ENCODE results near the gene DPP9.

The DPP9 gene

GRCh38 chr19:4754248-4754647 is 30.6 kb upstream of the DPP9 start:
- Histone ChIP-seq H3K79me2 (ENCODE audit: low read length) (no peaks in the 10 kb centered on the region), H3K27ac (ENCODE audit: low read length) (no peak overlapping the region), H2AFZ (ENCODE audit: low read depth, low read length) (no peak overlapping the region), H3K27me3 (ENCODE audit: low read depth, low read length) (0 out of 2 replicates have a peak, but pooled peaks cover under 1% of the 10 kb centered on the region), H3K9me3 (ENCODE audit: insufficient read depth, low read length) (no peaks in the 10 kb centered on the region), H4K20me1 (ENCODE audit: insufficient read depth, low read length) (no peaks in the 10 kb centered on the region), H3K4me1 (ENCODE audit: low read length) (no peaks in the 10 kb centered on the region), H3K4me2 (ENCODE audit: low read length) (no peak overlapping the region), H3K9ac (ENCODE audit: low read length) (no peak overlapping the region), H3K4me3 (ENCODE audit: low read length) (no peak overlapping the region), H3K36me3 (replicated peaks; ENCODE audit: low read depth, low read length) (no peaks in the 10 kb centered on the region)
- no peak for TF ChIP-seq EZH2phosphoT487 (IDR thresholded peaks at IDR 0.05; ENCODE audit: low read depth)
- TF ChIP-seq CTCF (IDR thresholded peaks at IDR 0.05; ENCODE audit: low read depth, low read length), result no peak

GRCh38 chr19:4749870-4750590 is 26.4 kb upstream of the DPP9 start:
- TF ChIP-seq CTCF (IDR thresholded peaks at IDR 0.05; ENCODE audit: low read depth, low read length) (no peak), EZH2phosphoT487 (IDR thresholded peaks at IDR 0.05; ENCODE audit: low read depth) (no peak)
- Histone ChIP-seq H2AFZ (ENCODE audit: low read depth, low read length) (no peak overlapping the region), H3K4me3 (ENCODE audit: low read length) (no peak overlapping the region), H3K4me1 (ENCODE audit: low read length) (no peaks in the 10 kb centered on the region), H3K27ac (ENCODE audit: low read length) (no peak overlapping the region), H3K4me2 (ENCODE audit: low read length) (no peak overlapping the region), H3K36me3 (replicated peaks; ENCODE audit: low read depth, low read length) (no peaks in the 10 kb centered on the region), H3K9me3 (ENCODE audit: insufficient read depth, low read length) (no peaks in the 10 kb centered on the region), H3K27me3 (ENCODE audit: low read depth, low read length) (peaks cover 9% of the 10 kb centered on the region; the same call in 1 of the 2 replicates), H3K79me2 (ENCODE audit: low read length) (no peaks in the 10 kb centered on the region), H4K20me1 (ENCODE audit: insufficient read depth, low read length) (no peaks in the 10 kb centered on the region), H3K9ac (ENCODE audit: low read length) (no peak overlapping the region)

GRCh38 chr19:4748589-4748988 is 24.9 kb upstream of the DPP9 start:
- H2AFZ ChIP-seq (ENCODE audit: low read depth, low read length), result no peak overlapping the region
- H3K4me3 ChIP-seq (ENCODE audit: low read length), result no peak overlapping the region
- no peaks in the 10 kb centered on the region for H3K9me3 ChIP-seq (ENCODE audit: insufficient read depth, low read length)
- H3K79me2 ChIP-seq (ENCODE audit: low read length), result no peaks in the 10 kb centered on the region
- H3K9ac ChIP-seq (ENCODE audit: low read length), result no peak overlapping the region
- H3K36me3 ChIP-seq (replicated peaks; ENCODE audit: low read depth, low read length), result no peaks in the 10 kb centered on the region
- no peaks in the 10 kb centered on the region for H4K20me1 ChIP-seq (ENCODE audit: insufficient read depth, low read length)
- peaks cover 9% of the 10 kb centered on the region; the same call in 1 of the 2 replicates for H3K27me3 ChIP-seq (ENCODE audit: low read depth, low read length)
- no peak overlapping the region for H3K4me2 ChIP-seq (ENCODE audit: low read length)
- H3K27ac ChIP-seq (ENCODE audit: low read length), result no peak overlapping the region
- no peaks in the 10 kb centered on the region for H3K4me1 ChIP-seq (ENCODE audit: low read length)
- no peak for TF ChIP-seq CTCF (IDR thresholded peaks at IDR 0.05; ENCODE audit: low read depth, low read length)
- TF ChIP-seq EZH2phosphoT487 (IDR thresholded peaks at IDR 0.05; ENCODE audit: low read depth), result no peak

GRCh38 chr19:4748185-4748584 is 24.5 kb upstream of the DPP9 start:
- H3K4me3 ChIP-seq (ENCODE audit: low read length), result no peak overlapping the region
- no peaks in the 10 kb centered on the region for H3K4me1 ChIP-seq (ENCODE audit: low read length)
- no peaks in the 10 kb centered on the region for H3K9me3 ChIP-seq (ENCODE audit: insufficient read depth, low read length)
- no peak overlapping the region for H2AFZ ChIP-seq (ENCODE audit: low read depth, low read length)
- peaks cover 9% of the 10 kb centered on the region; the same call in 1 of the 2 replicates for H3K27me3 ChIP-seq (ENCODE audit: low read depth, low read length)
- no peaks in the 10 kb centered on the region for H4K20me1 ChIP-seq (ENCODE audit: insufficient read depth, low read length)
- TF ChIP-seq EZH2phosphoT487 (IDR thresholded peaks at IDR 0.05; ENCODE audit: low read depth), result no peak
- TF ChIP-seq CTCF (IDR thresholded peaks at IDR 0.05; ENCODE audit: low read depth, low read length), result no peak
- H3K4me2 ChIP-seq (ENCODE audit: low read length), result no peak overlapping the region
- H3K27ac ChIP-seq (ENCODE audit: low read length), result no peak overlapping the region
- no peaks in the 10 kb centered on the region for H3K36me3 ChIP-seq (replicated peaks; ENCODE audit: low read depth, low read length)
- H3K9ac ChIP-seq (ENCODE audit: low read length), result no peak overlapping the region
- no peaks in the 10 kb centered on the region for H3K79me2 ChIP-seq (ENCODE audit: low read length)
